ENCODE measurements around the gene MBD3L3. TPM values are rescaled to one million over a fixed set of nuclear protein-coding genes. Genes with fewer than 3 reads are reported as not detected.

Gene MBD3L3
- polyA plus RNA-seq, 3 donors, result not detected

GRCh38 chr19:7010722-7011593, 47.5 kb downstream of the MBD3L3 start:
- H3K9me3 Mint-ChIP-seq, result peaks cover 0 to 9% (median 3%) of the 10 kb centered on the region in 7 donors

GRCh38 chr19:7007859-7008258, 50.6 kb downstream of the MBD3L3 start:
- Mint-ChIP-seq H3K27ac (peak overlapping the region in 1 of 7 donors; percentile 63), H3K36me3 (no peaks in the 10 kb centered on the region), H3K27me3 (ENCODE audit: low read depth in 3 of 3) (peaks cover 0 to 6% (median 5%) of the 10 kb centered on the region in 3 donors), H3K4me1 (peaks cover 16% of the 10 kb centered on the region), H3K4me3 (no peak overlapping the region), H3K9me3 (peaks cover 0 to 12% (median 3%) of the 10 kb centered on the region in 7 donors)
- peak in 1 of 3 donors; percentile 16 for DNase-seq
- no peak for TF ChIP-seq CTCF (IDR thresholded peaks at IDR 0.05)
- no peak overlapping the region for H2AFZ ChIP-seq (ENCODE audit: insufficient read depth, low read depth, low read length, poor library complexity, severe bottlenecking)
- H3K36me3 ChIP-seq (replicated peaks in 1 of 2; ENCODE audit: control insufficient read depth in 1 of 2, insufficient read depth in 2 of 2, low read length in 2 of 2), result no peaks in the 10 kb centered on the region
- intact Hi-C loops (cut with micrococcal nuclease), result no loop called here
- H3K9ac ChIP-seq (ENCODE audit: insufficient read depth, low read length, poor library complexity, severe bottlenecking), result no peak overlapping the region
- no peak overlapping the region for H3K27ac ChIP-seq (ENCODE audit: low read depth in 1 of 2, low read length in 2 of 2)
- H3K79me2 ChIP-seq (ENCODE audit: insufficient read depth, low read length), result no peaks in the 10 kb centered on the region
- H3K4me3 ChIP-seq (replicated peaks in 1 of 3; ENCODE audit: low read depth in 2 of 3, low read length in 3 of 3), result no peak overlapping the region
- H3K9me3 ChIP-seq (replicated peaks in 1 of 2; ENCODE audit: control insufficient read depth in 1 of 2, insufficient read depth in 1 of 2, low read length in 2 of 2), result no peaks in the 10 kb centered on the region
- no peaks in the 10 kb centered on the region for H4K20me1 ChIP-seq (ENCODE audit: insufficient read depth, low read length)
- 20% methylated on average over 1 of the region's 4 CpGs for WGBS (ENCODE audit: insufficient coverage)
- no peaks in the 10 kb centered on the region for H3K27me3 ChIP-seq (ENCODE audit: control insufficient read depth in 2 of 2, insufficient read depth in 2 of 2, low read length in 2 of 2)
- peaks cover 4 to 11% of the 10 kb centered on the region in 2 donors for H3K4me1 ChIP-seq (ENCODE audit: control insufficient read depth in 1 of 2, insufficient read depth in 2 of 2, low read length in 2 of 2)
- no peak overlapping the region for H3K4me2 ChIP-seq (replicated peaks; ENCODE audit: extremely low read depth, low read length, poor library complexity, severe bottlenecking)

More at GRCh38 chr19:7010722-7011593, 47.5 kb downstream of the MBD3L3 start:
- no peak overlapping the region for H3K4me3 ChIP-seq (replicated peaks in 1 of 3; ENCODE audit: low read depth in 2 of 3, low read length in 3 of 3)
- intact Hi-C loops (cut with micrococcal nuclease), result no loop called here
- H3K36me3 Mint-ChIP-seq, result no peaks in the 10 kb centered on the region
- H3K36me3 ChIP-seq (replicated peaks in 1 of 2; ENCODE audit: control insufficient read depth in 1 of 2, insufficient read depth in 2 of 2, low read length in 2 of 2), result no peaks in the 10 kb centered on the region
- H3K79me2 ChIP-seq (ENCODE audit: insufficient read depth, low read length), result no peaks in the 10 kb centered on the region
- no peak overlapping the region for H3K27ac Mint-ChIP-seq
- H3K4me1 ChIP-seq (ENCODE audit: control insufficient read depth in 1 of 2, insufficient read depth in 2 of 2, low read length in 2 of 2), result peaks cover 4 to 11% of the 10 kb centered on the region in 2 donors
- H3K27me3 Mint-ChIP-seq (ENCODE audit: low read depth in 3 of 3), result peaks cover 0 to 12% (median 4%) of the 10 kb centered on the region in 3 donors
- H4K20me1 ChIP-seq (ENCODE audit: insufficient read depth, low read length), result no peaks in the 10 kb centered on the region
- H3K4me1 Mint-ChIP-seq, result peaks cover 29% of the 10 kb centered on the region
- no peak for TF ChIP-seq CTCF (IDR thresholded peaks at IDR 0.05)
- no peak overlapping the region for H3K27ac ChIP-seq (ENCODE audit: low read depth in 1 of 2, low read length in 2 of 2)
- 98% methylated on average over 4 of the region's 12 CpGs for WGBS (ENCODE audit: insufficient coverage)
- H3K27me3 ChIP-seq (ENCODE audit: control insufficient read depth in 2 of 2, insufficient read depth in 2 of 2, low read length in 2 of 2), result no peaks in the 10 kb centered on the region
- no peak overlapping the region for H3K9ac ChIP-seq (ENCODE audit: insufficient read depth, low read length, poor library complexity, severe bottlenecking)
- no peak for DNase-seq
- H3K9me3 ChIP-seq (replicated peaks in 1 of 2; ENCODE audit: control insufficient read depth in 1 of 2, insufficient read depth in 1 of 2, low read length in 2 of 2), result no peaks in the 10 kb centered on the region
- H3K4me3 Mint-ChIP-seq, result no peak overlapping the region
- no peak overlapping the region for H2AFZ ChIP-seq (ENCODE audit: insufficient read depth, low read depth, low read length, poor library complexity, severe bottlenecking)
- H3K4me2 ChIP-seq (replicated peaks; ENCODE audit: extremely low read depth, low read length, poor library complexity, severe bottlenecking), result no peak overlapping the region

Other genes with a start within 250 kb of the MBD3L3 start
- 10 to 100 TPM; 13.9 to 37.7 (median 21.6) TPM for gene ADGRE1, start 171.1 kb downstream of the MBD3L3 start, polyA plus RNA-seq
- gene MBD3L2B, start 37.2 kb downstream of the MBD3L3 start, polyA plus RNA-seq, result not detected
- not detected for gene MBD3L5, start 28.1 kb downstream of the MBD3L3 start, polyA plus RNA-seq
- gene MBD3L4, start 18.5 kb downstream of the MBD3L3 start, polyA plus RNA-seq, result not detected
- gene MBD3L2, start 9.4 kb downstream of the MBD3L3 start, polyA plus RNA-seq, result not detected
- gene ZNF557, start 11.0 kb upstream of the MBD3L3 start, polyA plus RNA-seq, result 1 to 10 TPM in 2 of 3 donors, under 1 TPM in 1; 0.87 to 3.4 (median 1.7) TPM
- 10 to 100 TPM in 1 of 3 donors, 1 to 10 TPM in 2; 2.9 to 12.4 (median 3.4) TPM for gene INSR, start 235.7 kb upstream of the MBD3L3 start, polyA plus RNA-seq